Trophoblast cell (in vitro differentiated cells and primary cell): ENCODE results near the gene LIG3.

ENCODE experiments used
- DNase-seq, 2 donors: peaks; one replicate each; pipeline ENCODE4 v3.0.0-alpha.2; 2016
- H2AFZ ChIP-seq: 2 replicates; pipeline ENCODE4 v1.6.1; 2013; ENCODE audit warnings: low read length, moderate library complexity, mild to moderate bottlenecking; ENCODE audit not compliant: insufficient read depth, poor library complexity
- H2AK5ac ChIP-seq: 2 replicates; pipeline ENCODE4 v1.6.1; 2013; ENCODE audit warnings: mild to moderate bottlenecking, low read length
- H2BK120ac ChIP-seq: 2 replicates; pipeline ENCODE4 v1.6.1; 2013; ENCODE audit warnings: low read length, mild to moderate bottlenecking, moderate library complexity; ENCODE audit not compliant: insufficient read depth, poor library complexity
- H2BK12ac ChIP-seq: 2 replicates; pipeline ENCODE4 v1.6.1; 2013; ENCODE audit warnings: mild to moderate bottlenecking, low read length, moderate library complexity
- H2BK5ac ChIP-seq: 2 replicates; pipeline ENCODE4 v1.6.1; 2013; ENCODE audit warnings: low read length, low read depth, moderate library complexity, mild to moderate bottlenecking; ENCODE audit not compliant: poor library complexity
- H3K14ac ChIP-seq: 2 replicates; pipeline ENCODE4 v1.6.1; 2013; ENCODE audit warnings: mild to moderate bottlenecking, low read length
- H3K18ac ChIP-seq: 2 replicates; pipeline ENCODE4 v1.6.1; 2013; ENCODE audit warnings: mild to moderate bottlenecking, low read length
- H3K23ac ChIP-seq: 2 replicates; pipeline ENCODE4 v1.6.1; 2013; ENCODE audit warnings: low read length
- H3K27ac ChIP-seq: 2 replicates; pipeline ENCODE4 v1.5.1; 2013; ENCODE audit warnings: low read depth, mild to moderate bottlenecking, inconsistent platforms, low read length, moderate library complexity
- H3K27me3 ChIP-seq: 2 replicates; pipeline ENCODE4 v1.6.1; 2013; ENCODE audit warnings: inconsistent platforms, mild to moderate bottlenecking, low read length, moderate library complexity; ENCODE audit not compliant: insufficient read depth
- H3K36me3 ChIP-seq, 2 experiments: 1 replicate in 1 of 2; 2 replicates in 1 of 2; pipeline ENCODE4 v1.6.1; 2013; ENCODE audit warnings: low read length in 2 of 2, mild to moderate bottlenecking in 2 of 2, moderate library complexity in 1 of 2; ENCODE audit not compliant: insufficient read depth in 2 of 2, control insufficient read depth in 1 of 2
- H3K4ac ChIP-seq: 2 replicates; pipeline ENCODE4 v1.6.1; 2013; ENCODE audit warnings: low read depth, mild to moderate bottlenecking, low read length, moderate library complexity
- H3K4me1 ChIP-seq, 2 experiments: 1 replicate in 1 of 2; 2 replicates in 1 of 2; pipeline ENCODE4 v1.6.1; 2013; ENCODE audit warnings: low read length in 2 of 2, mild to moderate bottlenecking in 2 of 2, moderate library complexity in 1 of 2; ENCODE audit not compliant: insufficient read depth in 2 of 2, control insufficient read depth in 1 of 2
- H3K4me2 ChIP-seq: 2 replicates; pipeline ENCODE4 v1.6.1; 2013; ENCODE audit warnings: inconsistent platforms, mild to moderate bottlenecking, low read length, moderate library complexity
- H3K4me3 ChIP-seq: 2 replicates; pipeline ENCODE4 v1.5.1; 2013; ENCODE audit warnings: mild to moderate bottlenecking, low read depth, low read length, inconsistent platforms
- H3K79me1 ChIP-seq: one replicate; pipeline ENCODE4 v1.6.1; 2013; ENCODE audit warnings: low read length
- H3K79me2 ChIP-seq: 2 replicates; pipeline ENCODE4 v1.6.1; 2013; ENCODE audit warnings: low read length, mild to moderate bottlenecking; ENCODE audit not compliant: control insufficient read depth, insufficient read depth, poor library complexity
- H3K9ac ChIP-seq: 2 replicates; pipeline ENCODE4 v1.6.1; 2013; ENCODE audit warnings: mild to moderate bottlenecking, low read length
- H3K9me3 ChIP-seq: 2 replicates; pipeline ENCODE4 v1.6.1; 2013; ENCODE audit warnings: low read depth, mild to moderate bottlenecking, control low read depth, inconsistent platforms, low read length; ENCODE audit not compliant: insufficient read depth
- H4K12ac ChIP-seq: 2 replicates; pipeline ENCODE4 v1.6.1; 2013; ENCODE audit warnings: low read depth, mild to moderate bottlenecking, low read length, moderate library complexity
- H4K8ac ChIP-seq: 2 replicates; pipeline ENCODE4 v1.6.1; 2013; ENCODE audit warnings: low read depth, mild to moderate bottlenecking, low read length, moderate library complexity
- H4K91ac ChIP-seq: one replicate; pipeline ENCODE4 v1.6.1; 2013; ENCODE audit warnings: low read depth, mild to moderate bottlenecking, low read length, moderate library complexity
- WGBS: extraction: QIAGEN DNeasy Blood & Tissue Kit; methylation state at CpG from one replicate; pipeline ENCODE4 v1.1.7; 2013; ENCODE audit warnings: missing lambda C conversion rate; ENCODE audit not compliant: insufficient read length, insufficient coverage; ENCODE audit errors: extremely low coverage; 5-methylcytosine and 5-hydroxymethylcytosine counted together

The LIG3 gene

GRCh38 chr17:35016369-35016768 is 36.1 kb downstream of the LIG3 start:
- no peak overlapping the region for H3K4ac ChIP-seq
- WGBS, result no CpG with 5 or more reads among the region's 4 CpGs

GRCh38 chr17:35017021-35017420 is 36.7 kb downstream of the LIG3 start:
- H3K9me3 ChIP-seq, result peaks cover 2% of the 10 kb centered on the region
- H3K36me3 ChIP-seq, result peaks cover 4 to 7% of the 10 kb centered on the region in 2 experiments
- H2BK12ac ChIP-seq, result no peak overlapping the region
- H2AFZ ChIP-seq, result no peak overlapping the region
- H3K4me2 ChIP-seq, result no peak overlapping the region
- no peaks in the 10 kb centered on the region for H3K79me1 ChIP-seq
- H4K91ac ChIP-seq, result no peak overlapping the region
- DNase-seq, result no peak
- no peak overlapping the region for H2BK5ac ChIP-seq
- no peak overlapping the region for H3K18ac ChIP-seq
- H3K23ac ChIP-seq, result no peak overlapping the region
- no peak overlapping the region for H3K27ac ChIP-seq
- no peaks in the 10 kb centered on the region for H3K27me3 ChIP-seq
- no peak overlapping the region for H3K14ac ChIP-seq
- no peak overlapping the region for H4K8ac ChIP-seq
- no peak overlapping the region for H2AK5ac ChIP-seq
- H2BK120ac ChIP-seq, result no peak overlapping the region
- peaks cover under 1 to 3% of the 10 kb centered on the region in 2 experiments for H3K4me1 ChIP-seq
- H3K4ac ChIP-seq, result no peak overlapping the region
- H4K12ac ChIP-seq, result no peak overlapping the region
- WGBS, result 100% methylated on average over 1 of the region's 4 CpGs
- no peaks in the 10 kb centered on the region for H3K79me2 ChIP-seq
- no peak overlapping the region for H3K4me3 ChIP-seq
- H3K9ac ChIP-seq, result peak overlapping the region; percentile 49

More at GRCh38 chr17:35016369-35016768, 36.1 kb downstream of the LIG3 start:
- no peak overlapping the region for H3K14ac ChIP-seq
- no peaks in the 10 kb centered on the region for H3K27me3 ChIP-seq
- no peak overlapping the region for H4K91ac ChIP-seq
- H3K79me2 ChIP-seq, result no peaks in the 10 kb centered on the region
- H4K12ac ChIP-seq, result no peak overlapping the region
- no peak overlapping the region for H3K4me2 ChIP-seq
- H3K79me1 ChIP-seq, result no peaks in the 10 kb centered on the region
- no peak for DNase-seq
- peaks cover 7 to 9% of the 10 kb centered on the region in 2 experiments for H3K4me1 ChIP-seq
- no peak overlapping the region for H3K23ac ChIP-seq
- H2BK120ac ChIP-seq, result no peak overlapping the region
- no peak overlapping the region for H3K4me3 ChIP-seq
- no peak overlapping the region for H3K9ac ChIP-seq
- H2BK12ac ChIP-seq, result no peak overlapping the region
- no peak overlapping the region for H3K18ac ChIP-seq
- H2AFZ ChIP-seq, result no peak overlapping the region
- peaks cover 2% of the 10 kb centered on the region for H3K9me3 ChIP-seq
- H4K8ac ChIP-seq, result no peak overlapping the region
- H2AK5ac ChIP-seq, result no peak overlapping the region
- H2BK5ac ChIP-seq, result no peak overlapping the region
- no peak overlapping the region for H3K27ac ChIP-seq
- H3K36me3 ChIP-seq, result peaks cover 7 to 11% of the 10 kb centered on the region in 2 experiments

- no peak overlapping the region for H3K4me3 ChIP-seq
- H2BK5ac ChIP-seq, result no peak overlapping the region
- no peak overlapping the region for H2BK120ac ChIP-seq
- H3K9ac ChIP-seq, result no peak overlapping the region
- H3K27me3 ChIP-seq, result no peaks in the 10 kb centered on the region
- H3K79me1 ChIP-seq, result peaks cover 3% of the 10 kb centered on the region
- no peak overlapping the region for H3K23ac ChIP-seq
- H3K27ac ChIP-seq, result no peak overlapping the region
- no peak overlapping the region for H2AFZ ChIP-seq
- no CpG with 5 or more reads among the region's 2 CpGs for WGBS
- no peaks in the 10 kb centered on the region for H3K79me2 ChIP-seq
- no peak overlapping the region for H2BK12ac ChIP-seq
- H3K4me1 ChIP-seq, result peaks cover 5 to 8% of the 10 kb centered on the region in 2 experiments
- no peak overlapping the region for H4K12ac ChIP-seq
- no peak overlapping the region for H2AK5ac ChIP-seq
- DNase-seq, result peak in 1 of 2 donors; percentile 60
- no peak overlapping the region for H4K91ac ChIP-seq
- no peak overlapping the region for H3K4me2 ChIP-seq
- H3K9me3 ChIP-seq, result peaks cover 2% of the 10 kb centered on the region
- no peak overlapping the region for H3K14ac ChIP-seq
- no peak overlapping the region for H3K4ac ChIP-seq
- peaks cover 4 to 7% of the 10 kb centered on the region in 2 experiments for H3K36me3 ChIP-seq
- H3K18ac ChIP-seq, result no peak overlapping the region
- H4K8ac ChIP-seq, result no peak overlapping the region
These were observed 38.5 kb downstream of the LIG3 start for GRCh38 chr17:35018814-35019213.

GRCh38 chr17:35019386-35020179 is 39.3 kb downstream of the LIG3 start:
- Histone ChIP-seq H3K9me3 (peaks cover 2% of the 10 kb centered on the region), H2BK12ac (no peak overlapping the region), H2AFZ (no peak overlapping the region), H3K27ac (no peak overlapping the region), H3K4me1 (peaks cover 5 to 8% of the 10 kb centered on the region in 2 experiments), H3K36me3 (peaks cover 4 to 7% of the 10 kb centered on the region in 2 experiments), H2BK5ac (no peak overlapping the region), H3K4ac (no peak overlapping the region), H3K4me3 (no peak overlapping the region), H2BK120ac (no peak overlapping the region), H3K27me3 (no peaks in the 10 kb centered on the region), H3K79me2 (no peaks in the 10 kb centered on the region), H4K8ac (no peak overlapping the region), H4K12ac (no peak overlapping the region), H4K91ac (no peak overlapping the region), H3K18ac (no peak overlapping the region), H3K79me1 (peaks cover 3% of the 10 kb centered on the region), H3K9ac (no peak overlapping the region), H3K23ac (no peak overlapping the region), H2AK5ac (no peak overlapping the region), H3K14ac (no peak overlapping the region), H3K4me2 (no peak overlapping the region)
- no peak for DNase-seq
- WGBS, result no CpG with 5 or more reads among the region's 6 CpGs
